ENCODE data around the gene PTPRD. TPM values are rescaled to one million over a fixed set of nuclear protein-coding genes. Genes with fewer than 3 reads are reported as not detected.

Gene PTPRD
- total RNA-seq, 1 experiment from 2014 or later = not detected

DNA sequence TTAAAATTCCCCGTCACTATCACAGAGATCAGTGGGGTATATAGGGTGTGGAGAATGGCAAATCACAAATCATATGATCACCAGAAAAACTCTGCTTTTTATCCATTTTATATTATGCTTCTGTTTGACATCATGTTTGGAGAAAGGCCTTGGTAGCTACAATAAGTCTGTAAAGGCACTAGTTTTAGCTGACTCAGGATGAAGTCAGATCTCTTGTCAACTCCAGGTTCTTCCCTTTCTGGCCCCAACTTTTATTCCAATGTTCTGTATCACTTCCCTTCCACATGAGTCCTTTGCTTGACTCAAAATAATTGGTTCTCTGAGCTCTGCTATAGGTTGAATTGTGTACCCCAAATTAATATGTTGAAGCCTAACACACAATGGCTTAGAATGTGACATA, 484.9 kb downstream of the PTPRD start:
- H3K4me3 Mint-ChIP-seq (ENCODE audit: unreplicated experiment) = no peak overlapping the region
- intact Hi-C loops (cut with micrococcal nuclease) = no loop called here
- BruUV-seq (replicated peaks) = no TSS peak
- ChIA-PET POLR2A (no interaction called here), CTCF (interaction anchor here (0.6 kb wide), 1 partner anchor 72 kb away, joined by 3 read pairs; no protein-coding TSS in a partner anchor)
- no peaks in the 10 kb centered on the region for H3K9me3 Mint-ChIP-seq (ENCODE audit: unreplicated experiment)
- H3K4me1 Mint-ChIP-seq (ENCODE audit: insufficient read depth, unreplicated experiment) = no peaks in the 10 kb centered on the region
- no peak for DNase-seq (ENCODE audit: unreplicated experiment)
- no peak overlapping the region for H3K27ac Mint-ChIP-seq (ENCODE audit: low read depth, unreplicated experiment)
- H3K36me3 Mint-ChIP-seq (ENCODE audit: insufficient read depth, unreplicated experiment) = no peaks in the 10 kb centered on the region
- peaks cover 67% of the 10 kb centered on the region for H3K27me3 Mint-ChIP-seq (ENCODE audit: insufficient read depth, unreplicated experiment)
- TF ChIP-seq, protein P1, sequence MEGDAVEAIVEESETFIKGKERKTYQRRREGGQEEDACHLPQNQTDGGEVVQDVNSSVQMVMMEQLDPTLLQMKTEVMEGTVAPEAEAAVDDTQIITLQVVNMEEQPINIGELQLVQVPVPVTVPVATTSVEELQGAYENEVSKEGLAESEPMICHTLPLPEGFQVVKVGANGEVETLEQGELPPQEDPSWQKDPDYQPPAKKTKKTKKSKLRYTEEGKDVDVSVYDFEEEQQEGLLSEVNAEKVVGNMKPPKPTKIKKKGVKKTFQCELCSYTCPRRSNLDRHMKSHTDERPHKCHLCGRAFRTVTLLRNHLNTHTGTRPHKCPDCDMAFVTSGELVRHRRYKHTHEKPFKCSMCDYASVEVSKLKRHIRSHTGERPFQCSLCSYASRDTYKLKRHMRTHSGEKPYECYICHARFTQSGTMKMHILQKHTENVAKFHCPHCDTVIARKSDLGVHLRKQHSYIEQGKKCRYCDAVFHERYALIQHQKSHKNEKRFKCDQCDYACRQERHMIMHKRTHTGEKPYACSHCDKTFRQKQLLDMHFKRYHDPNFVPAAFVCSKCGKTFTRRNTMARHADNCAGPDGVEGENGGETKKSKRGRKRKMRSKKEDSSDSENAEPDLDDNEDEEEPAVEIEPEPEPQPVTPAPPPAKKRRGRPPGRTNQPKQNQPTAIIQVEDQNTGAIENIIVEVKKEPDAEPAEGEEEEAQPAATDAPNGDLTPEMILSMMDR (IDR thresholded peaks at IDR 0.05; ENCODE audit: unreplicated experiment) = no peak

DNA sequence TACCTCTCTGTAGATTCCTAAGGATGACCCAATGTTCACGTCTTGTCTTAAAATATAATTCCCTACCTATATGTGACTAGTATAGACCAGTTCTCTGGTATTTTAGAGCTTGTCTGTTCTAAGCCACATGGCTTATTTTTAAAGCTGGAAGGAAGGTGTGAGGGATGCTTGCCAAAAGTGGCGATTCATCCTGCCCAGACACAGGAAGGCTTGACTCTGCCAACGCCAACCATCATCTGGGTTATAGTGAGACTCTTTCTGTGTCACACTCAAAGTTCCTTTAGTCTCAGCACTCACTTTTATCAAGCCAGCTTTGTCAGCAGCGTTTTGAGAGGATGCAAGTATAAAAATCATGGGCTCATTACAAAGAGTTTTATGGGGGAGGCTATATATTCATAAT, 500.0 kb downstream of the PTPRD start:
- BruUV-seq (replicated peaks) = no TSS peak
- no peak overlapping the region for H3K27ac Mint-ChIP-seq (ENCODE audit: low read depth, unreplicated experiment)
- TF ChIP-seq, protein P1 (IDR thresholded peaks at IDR 0.05; ENCODE audit: unreplicated experiment) = no peak
- CTCF ChIA-PET = no interaction called here
- no peak for DNase-seq (ENCODE audit: unreplicated experiment)
- no peak overlapping the region for H3K4me3 Mint-ChIP-seq (ENCODE audit: unreplicated experiment)
- H3K36me3 Mint-ChIP-seq (ENCODE audit: insufficient read depth, unreplicated experiment) = no peaks in the 10 kb centered on the region
- no peaks in the 10 kb centered on the region for H3K9me3 Mint-ChIP-seq (ENCODE audit: unreplicated experiment)
- intact Hi-C loops (cut with micrococcal nuclease) = no loop called here
- POLR2A ChIA-PET = no interaction called here
- H3K27me3 Mint-ChIP-seq (ENCODE audit: insufficient read depth, unreplicated experiment) = peaks cover 72% of the 10 kb centered on the region
- H3K4me1 Mint-ChIP-seq (ENCODE audit: insufficient read depth, unreplicated experiment) = no peaks in the 10 kb centered on the region

DNA sequence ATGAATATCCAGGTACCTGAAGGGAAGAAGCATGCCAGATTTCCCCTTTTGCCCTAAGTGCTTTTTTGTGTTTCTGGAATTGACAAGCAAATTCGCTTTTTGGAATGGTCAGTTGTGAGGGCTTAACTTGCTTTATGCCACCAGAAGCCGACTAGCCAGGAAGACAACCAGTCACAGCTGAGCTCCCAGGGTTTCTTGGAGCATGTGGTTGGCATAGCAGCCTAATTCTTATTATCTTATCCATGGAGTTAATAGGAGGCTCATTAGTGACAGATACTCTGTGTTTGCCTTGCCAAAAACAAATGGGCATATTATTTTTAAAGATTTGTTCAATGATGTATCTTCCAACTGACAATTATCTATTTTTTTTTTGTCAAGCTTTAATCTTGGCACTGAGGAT, 500.7 kb downstream of the PTPRD start:
- Mint-ChIP-seq H3K9me3 (ENCODE audit: unreplicated experiment) (no peaks in the 10 kb centered on the region), H3K4me1 (ENCODE audit: insufficient read depth, unreplicated experiment) (no peaks in the 10 kb centered on the region), H3K27ac (ENCODE audit: low read depth, unreplicated experiment) (no peak overlapping the region), H3K27me3 (ENCODE audit: insufficient read depth, unreplicated experiment) (peaks cover 75% of the 10 kb centered on the region), H3K4me3 (ENCODE audit: unreplicated experiment) (no peak overlapping the region), H3K36me3 (ENCODE audit: insufficient read depth, unreplicated experiment) (no peaks in the 10 kb centered on the region)
- ChIA-PET POLR2A (no interaction called here), CTCF (no interaction called here)
- TF ChIP-seq, protein P1 (IDR thresholded peaks at IDR 0.05; ENCODE audit: unreplicated experiment) = no peak
- no TSS peak for BruUV-seq (replicated peaks)
- intact Hi-C loops (cut with micrococcal nuclease) = no loop called here
- no peak for DNase-seq (ENCODE audit: unreplicated experiment)

DNA sequence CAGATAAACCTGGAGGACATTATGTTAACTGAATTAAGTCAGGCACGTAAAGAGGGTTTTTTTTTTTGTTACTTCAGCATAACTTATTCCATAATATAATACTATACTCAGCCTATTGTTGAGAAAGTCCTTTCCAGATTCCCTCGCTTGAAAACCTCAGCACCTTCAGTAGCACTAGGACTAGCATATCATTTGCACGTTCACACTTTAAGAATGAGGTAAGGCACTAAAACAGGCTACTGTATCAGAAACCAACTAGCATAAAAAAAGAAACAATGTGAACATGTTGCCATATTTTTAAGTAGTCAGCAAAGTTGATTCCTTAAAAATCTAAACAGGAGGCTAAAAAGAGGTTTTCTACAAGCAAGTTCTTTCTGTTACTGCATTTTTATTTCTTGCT, 504.0 kb downstream of the PTPRD start:
- peaks cover 96% of the 10 kb centered on the region for H3K27me3 Mint-ChIP-seq (ENCODE audit: insufficient read depth, unreplicated experiment)
- CTCF ChIA-PET = no interaction called here
- TF ChIP-seq, protein P1 (IDR thresholded peaks at IDR 0.05; ENCODE audit: unreplicated experiment) = no peak
- POLR2A ChIA-PET = no interaction called here
- H3K36me3 Mint-ChIP-seq (ENCODE audit: insufficient read depth, unreplicated experiment) = no peaks in the 10 kb centered on the region
- intact Hi-C loops (cut with micrococcal nuclease) = no loop called here
- H3K4me3 Mint-ChIP-seq (ENCODE audit: unreplicated experiment) = no peak overlapping the region
- BruUV-seq (replicated peaks) = no TSS peak
- no peak overlapping the region for H3K27ac Mint-ChIP-seq (ENCODE audit: low read depth, unreplicated experiment)
- H3K4me1 Mint-ChIP-seq (ENCODE audit: insufficient read depth, unreplicated experiment) = no peaks in the 10 kb centered on the region
- no peak for DNase-seq (ENCODE audit: unreplicated experiment)
- H3K9me3 Mint-ChIP-seq (ENCODE audit: unreplicated experiment) = no peaks in the 10 kb centered on the region
